Vagina (tissue), 2 donors: ENCODE measurements around the gene FUT6. TPM values are rescaled to one million over a fixed set of nuclear protein-coding genes. Genes with fewer than 3 reads are reported as not detected.

Source experiments
- DNase-seq, 2 donors: peaks; one replicate each; pipeline ENCODE4 v3.0.0-alpha.2; 2017; ENCODE audit errors: extremely low spot score in 2 of 2
- H3K27ac ChIP-seq: fragments of 200-600 bp; sonication (generic); one replicate; pipeline ENCODE4 v1.5.1; 2019
- H3K27me3 ChIP-seq: fragments of 200-600 bp; sonication (generic); one replicate; pipeline ENCODE4 v1.5.1; 2019
- H3K36me3 ChIP-seq, 2 donors: fragments of 200-600 bp; sonication (generic); one replicate each; pipeline ENCODE4 v1.5.1; 2017 to 2019
- H3K4me1 ChIP-seq: fragments of 200-600 bp; sonication (generic); one replicate; pipeline ENCODE4 v1.5.1; 2019
- H3K4me3 ChIP-seq, 2 donors: fragments of 200-600 bp; sonication (generic); 1 replicate in 1 of 2; 2 replicates in 1 of 2; pipeline ENCODE4 v1.5.1; 2016 to 2019
- H3K9me3 ChIP-seq: fragments of 200-600 bp; sonication (generic); one replicate; pipeline ENCODE4 v1.5.1; 2019
- POLR2A ChIP-seq, 2 donors: fragments of 450-650 bp; IDR thresholded peaks; one replicate each; pipeline ENCODE4 v1.6.1; 2017; ENCODE audit warnings: antibody characterized with exemption in 2 of 2, mild to moderate bottlenecking in 2 of 2, moderate library complexity in 2 of 2
- POLR2AphosphoS5 ChIP-seq, 2 donors: sonication (generic); formaldehyde crosslinking; IDR thresholded peaks; one replicate each; pipeline ENCODE4 v1.9.0; 2017; ENCODE audit warnings: antibody characterized with exemption in 2 of 2, mild to moderate bottlenecking in 2 of 2, low read depth in 1 of 2; ENCODE audit not compliant: insufficient read depth in 1 of 2
- intact Hi-C: fragments of 100-400 bp; cut with DNase I; formaldehyde crosslinking; loops from one replicate; pipeline ENCODE4 v1.15.1; 2023
- total RNA-seq: library from RNA; depleted of rRNA; stranded (reverse); fragments of >200 nt; gene quantifications from one replicate; pipeline ENCODE4 v1.2.3, GENCODE V29; 2016
- TF ChIP-seq, protein P1 (sequence below), 3 experiments: fragments of 450-650 bp in 2 of 3; fragments of 200-600 bp in 1 of 3; sonication (generic) in 1 of 3; IDR thresholded peaks; one replicate each; pipeline ENCODE4 v1.5.1; 2017 to 2019; ENCODE audit warnings: antibody characterized with exemption in 3 of 3, mild to moderate bottlenecking in 2 of 3, moderate library complexity in 2 of 3

The FUT6 gene
- total RNA-seq, 1 donor from 2014 or later, result 36.8 TPM

DNA sequence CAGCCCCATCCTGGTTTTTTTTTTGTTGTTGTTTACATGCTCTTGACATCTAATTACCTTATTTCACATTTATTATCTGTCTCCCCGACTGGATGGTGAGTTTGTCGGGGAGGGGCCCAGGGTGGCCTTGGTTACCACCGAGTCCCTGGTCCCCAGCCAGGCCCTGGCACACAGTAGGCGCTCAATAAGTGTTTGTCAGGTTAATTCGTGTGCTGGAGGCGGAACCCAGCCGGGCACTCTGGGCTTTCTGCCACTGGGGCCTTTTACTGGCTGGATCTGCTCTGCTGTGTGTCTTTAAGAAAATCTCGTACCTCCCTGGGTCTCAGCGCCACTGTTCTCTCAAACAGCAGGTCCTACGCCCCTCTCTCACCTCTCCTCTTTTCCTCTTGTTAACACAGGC, 30.0 kb downstream of the FUT6 start:
- Histone ChIP-seq H3K4me3 (no peak overlapping the region), H3K36me3 (no peaks in the 10 kb centered on the region), H3K9me3 (no peaks in the 10 kb centered on the region), H3K27me3 (peaks cover 4% of the 10 kb centered on the region), H3K4me1 (peaks cover 3% of the 10 kb centered on the region), H3K27ac (no peak overlapping the region)
- no peak for DNase-seq
- no peak for TF ChIP-seq POLR2AphosphoS5 (IDR thresholded peaks at IDR 0.05; ENCODE audit: insufficient read depth in 1 of 2, low read depth in 1 of 2)
- TF ChIP-seq, protein P1, sequence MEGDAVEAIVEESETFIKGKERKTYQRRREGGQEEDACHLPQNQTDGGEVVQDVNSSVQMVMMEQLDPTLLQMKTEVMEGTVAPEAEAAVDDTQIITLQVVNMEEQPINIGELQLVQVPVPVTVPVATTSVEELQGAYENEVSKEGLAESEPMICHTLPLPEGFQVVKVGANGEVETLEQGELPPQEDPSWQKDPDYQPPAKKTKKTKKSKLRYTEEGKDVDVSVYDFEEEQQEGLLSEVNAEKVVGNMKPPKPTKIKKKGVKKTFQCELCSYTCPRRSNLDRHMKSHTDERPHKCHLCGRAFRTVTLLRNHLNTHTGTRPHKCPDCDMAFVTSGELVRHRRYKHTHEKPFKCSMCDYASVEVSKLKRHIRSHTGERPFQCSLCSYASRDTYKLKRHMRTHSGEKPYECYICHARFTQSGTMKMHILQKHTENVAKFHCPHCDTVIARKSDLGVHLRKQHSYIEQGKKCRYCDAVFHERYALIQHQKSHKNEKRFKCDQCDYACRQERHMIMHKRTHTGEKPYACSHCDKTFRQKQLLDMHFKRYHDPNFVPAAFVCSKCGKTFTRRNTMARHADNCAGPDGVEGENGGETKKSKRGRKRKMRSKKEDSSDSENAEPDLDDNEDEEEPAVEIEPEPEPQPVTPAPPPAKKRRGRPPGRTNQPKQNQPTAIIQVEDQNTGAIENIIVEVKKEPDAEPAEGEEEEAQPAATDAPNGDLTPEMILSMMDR (IDR thresholded peaks at IDR 0.05), result no peak
- TF ChIP-seq POLR2A (IDR thresholded peaks at IDR 0.05), result no peak
- intact Hi-C loops, result loop anchor here (5.0 kb wide), 1 partner anchor 83 kb away; no protein-coding TSS in a partner anchor

DNA sequence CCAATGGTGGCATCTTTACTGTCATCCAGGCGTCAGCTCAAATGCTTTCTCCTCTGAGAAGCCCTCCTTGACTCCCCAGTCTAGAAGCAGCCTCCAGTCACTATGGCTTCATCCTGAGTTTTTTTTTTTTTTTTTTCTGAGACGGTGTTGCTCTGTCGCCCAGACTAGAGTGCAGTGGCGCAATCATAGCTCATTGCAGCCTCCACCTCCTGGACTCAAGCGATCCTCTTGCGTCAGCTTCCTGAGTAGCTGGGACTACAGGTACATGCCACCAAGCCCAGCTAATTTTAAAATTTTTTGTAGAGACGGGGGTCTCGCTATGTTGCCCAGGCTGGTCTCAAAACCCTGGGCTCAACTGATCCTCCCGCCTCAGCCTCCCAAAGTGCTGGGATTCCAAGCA, 30.4 kb downstream of the FUT6 start:
- no peak overlapping the region for H3K27ac ChIP-seq
- no peak overlapping the region for H3K4me3 ChIP-seq
- no peak for DNase-seq
- no peaks in the 10 kb centered on the region for H3K9me3 ChIP-seq
- TF ChIP-seq POLR2A (IDR thresholded peaks at IDR 0.05), result no peak
- TF ChIP-seq POLR2AphosphoS5 (IDR thresholded peaks at IDR 0.05; ENCODE audit: insufficient read depth in 1 of 2, low read depth in 1 of 2), result no peak
- TF ChIP-seq, protein P1 (IDR thresholded peaks at IDR 0.05), result no peak
- no peaks in the 10 kb centered on the region for H3K36me3 ChIP-seq
- peaks cover 8% of the 10 kb centered on the region for H3K27me3 ChIP-seq
- intact Hi-C loops, result loop anchor here (5.0 kb wide), 1 partner anchor 83 kb away; no protein-coding TSS in a partner anchor
- H3K4me1 ChIP-seq, result peaks cover 7% of the 10 kb centered on the region

DNA sequence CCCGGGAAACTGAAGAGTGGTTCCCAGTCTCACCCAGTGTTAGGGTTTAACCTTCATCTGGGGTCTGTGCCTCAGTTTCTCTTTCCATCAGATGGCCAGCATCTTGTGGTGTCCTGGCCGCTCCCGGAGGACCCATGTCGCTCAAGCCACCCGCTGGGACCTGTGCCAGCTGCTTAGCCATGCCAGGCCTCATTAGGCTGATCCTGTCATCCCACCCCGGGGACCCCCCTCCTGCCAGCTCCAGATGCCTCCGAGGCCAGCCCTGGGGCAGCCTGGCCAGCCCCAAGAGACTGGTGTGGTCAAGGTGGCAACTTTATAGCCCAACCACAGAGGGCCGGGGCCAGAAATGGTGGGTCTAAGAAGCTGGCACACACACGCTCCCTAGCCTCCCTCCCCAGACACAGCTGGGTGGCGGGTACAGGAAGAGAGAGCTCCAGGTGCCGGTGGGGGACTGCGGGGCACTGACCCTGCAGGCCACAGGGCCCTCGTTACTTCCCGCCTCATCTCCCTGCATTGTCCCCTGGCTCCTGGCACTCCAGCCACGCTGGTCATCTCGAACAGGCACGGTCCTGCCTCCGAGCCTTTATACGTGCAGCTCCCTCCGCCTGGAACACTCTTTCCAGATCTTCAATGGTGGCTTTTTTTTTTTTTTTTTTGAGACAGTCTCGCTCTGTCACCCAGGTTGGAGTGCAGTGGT, 31.2 kb downstream of the FUT6 start:
- no peak for DNase-seq
- H3K27me3 ChIP-seq, result peaks cover 8% of the 10 kb centered on the region
- H3K4me3 ChIP-seq, result no peak overlapping the region
- H3K9me3 ChIP-seq, result no peaks in the 10 kb centered on the region
- H3K27ac ChIP-seq, result no peak overlapping the region
- intact Hi-C loops, result loop anchor here (5.0 kb wide), 1 partner anchor 84 kb away; no protein-coding TSS in a partner anchor
- H3K36me3 ChIP-seq, result no peaks in the 10 kb centered on the region
- TF ChIP-seq POLR2AphosphoS5 (IDR thresholded peaks at IDR 0.05; ENCODE audit: insufficient read depth in 1 of 2, low read depth in 1 of 2) (no peak), POLR2A (IDR thresholded peaks at IDR 0.05) (no peak)
- TF ChIP-seq, protein P1 (IDR thresholded peaks at IDR 0.05), result no peak
- peaks cover 14% of the 10 kb centered on the region for H3K4me1 ChIP-seq

DNA sequence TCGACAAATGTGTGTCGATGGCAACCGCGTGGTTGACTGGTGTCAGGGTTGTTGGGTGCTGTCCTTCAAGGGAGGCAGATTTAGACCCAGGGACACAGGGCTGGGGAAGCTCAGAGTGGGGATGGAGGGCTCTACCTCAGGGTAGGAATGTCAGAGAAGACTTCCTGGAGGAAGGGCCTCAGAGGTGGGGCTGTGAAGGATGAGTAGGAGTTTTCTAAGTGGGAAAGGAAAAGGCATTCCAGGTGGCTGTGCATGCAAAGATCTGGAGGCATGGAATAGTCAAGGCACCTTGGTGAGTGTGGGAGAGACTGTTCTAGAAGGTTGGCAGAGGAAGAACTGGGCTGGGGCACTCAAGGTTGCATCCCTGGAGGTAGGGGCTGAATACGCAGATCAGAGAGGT, 32.6 kb downstream of the FUT6 start:
- no peaks in the 10 kb centered on the region for H3K36me3 ChIP-seq
- H3K4me3 ChIP-seq, result no peak overlapping the region
- H3K4me1 ChIP-seq, result peaks cover 23% of the 10 kb centered on the region
- no peaks in the 10 kb centered on the region for H3K9me3 ChIP-seq
- intact Hi-C loops, result loop anchor here (5.0 kb wide), 1 partner anchor 85 kb away; no protein-coding TSS in a partner anchor
- H3K27ac ChIP-seq, result no peak overlapping the region
- no peak for DNase-seq
- peaks cover 8% of the 10 kb centered on the region for H3K27me3 ChIP-seq
- TF ChIP-seq, protein P1 (IDR thresholded peaks at IDR 0.05), result no peak
- no peak for TF ChIP-seq POLR2A (IDR thresholded peaks at IDR 0.05)
- no peak for TF ChIP-seq POLR2AphosphoS5 (IDR thresholded peaks at IDR 0.05; ENCODE audit: insufficient read depth in 1 of 2, low read depth in 1 of 2)

DNA sequence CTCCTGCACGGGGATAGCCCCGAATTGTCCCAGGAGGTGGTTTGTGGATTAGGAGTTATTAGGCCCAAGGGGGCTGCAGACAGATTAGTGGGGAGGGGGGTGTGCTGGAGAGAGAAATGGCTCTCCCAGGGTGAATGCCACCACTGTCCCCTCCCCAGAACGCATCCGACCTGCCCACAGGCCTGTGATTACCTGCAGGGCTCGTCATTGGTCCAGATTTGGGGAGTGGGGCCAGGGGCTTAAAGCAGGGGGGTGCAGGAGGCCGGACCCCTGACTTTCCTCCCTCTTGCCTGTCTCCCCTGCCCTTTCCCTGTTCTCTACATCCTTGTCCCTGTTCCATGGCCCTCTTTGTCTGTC, 33.4 kb downstream of the FUT6 start:
- no peak for DNase-seq
- intact Hi-C loops, result loop anchor here (5.0 kb wide), 1 partner anchor 86 kb away; no protein-coding TSS in a partner anchor
- Histone ChIP-seq H3K4me1 (peaks cover 26% of the 10 kb centered on the region), H3K27ac (no peak overlapping the region), H3K27me3 (peaks cover 8% of the 10 kb centered on the region), H3K4me3 (peak overlapping the region in 1 of 2 donors; percentile 2), H3K9me3 (no peaks in the 10 kb centered on the region), H3K36me3 (no peaks in the 10 kb centered on the region)
- TF ChIP-seq POLR2AphosphoS5 (IDR thresholded peaks at IDR 0.05; ENCODE audit: insufficient read depth in 1 of 2, low read depth in 1 of 2) (no peak), POLR2A (IDR thresholded peaks at IDR 0.05) (no peak)
- TF ChIP-seq, protein P1 (IDR thresholded peaks at IDR 0.05), result no peak
